ENCODE results near the gene RUBCNL.
"Not testable (repeated sequence)": the region's sequence is repeated elsewhere in the genome, so short reads cannot be mapped to it uniquely, and the experiment has no call there.

Gene RUBCNL, protein sequence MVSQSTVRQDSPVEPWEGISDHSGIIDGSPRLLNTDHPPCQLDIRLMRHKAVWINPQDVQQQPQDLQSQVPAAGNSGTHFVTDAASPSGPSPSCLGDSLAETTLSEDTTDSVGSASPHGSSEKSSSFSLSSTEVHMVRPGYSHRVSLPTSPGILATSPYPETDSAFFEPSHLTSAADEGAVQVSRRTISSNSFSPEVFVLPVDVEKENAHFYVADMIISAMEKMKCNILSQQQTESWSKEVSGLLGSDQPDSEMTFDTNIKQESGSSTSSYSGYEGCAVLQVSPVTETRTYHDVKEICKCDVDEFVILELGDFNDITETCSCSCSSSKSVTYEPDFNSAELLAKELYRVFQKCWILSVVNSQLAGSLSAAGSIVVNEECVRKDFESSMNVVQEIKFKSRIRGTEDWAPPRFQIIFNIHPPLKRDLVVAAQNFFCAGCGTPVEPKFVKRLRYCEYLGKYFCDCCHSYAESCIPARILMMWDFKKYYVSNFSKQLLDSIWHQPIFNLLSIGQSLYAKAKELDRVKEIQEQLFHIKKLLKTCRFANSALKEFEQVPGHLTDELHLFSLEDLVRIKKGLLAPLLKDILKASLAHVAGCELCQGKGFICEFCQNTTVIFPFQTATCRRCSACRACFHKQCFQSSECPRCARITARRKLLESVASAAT

DNA sequence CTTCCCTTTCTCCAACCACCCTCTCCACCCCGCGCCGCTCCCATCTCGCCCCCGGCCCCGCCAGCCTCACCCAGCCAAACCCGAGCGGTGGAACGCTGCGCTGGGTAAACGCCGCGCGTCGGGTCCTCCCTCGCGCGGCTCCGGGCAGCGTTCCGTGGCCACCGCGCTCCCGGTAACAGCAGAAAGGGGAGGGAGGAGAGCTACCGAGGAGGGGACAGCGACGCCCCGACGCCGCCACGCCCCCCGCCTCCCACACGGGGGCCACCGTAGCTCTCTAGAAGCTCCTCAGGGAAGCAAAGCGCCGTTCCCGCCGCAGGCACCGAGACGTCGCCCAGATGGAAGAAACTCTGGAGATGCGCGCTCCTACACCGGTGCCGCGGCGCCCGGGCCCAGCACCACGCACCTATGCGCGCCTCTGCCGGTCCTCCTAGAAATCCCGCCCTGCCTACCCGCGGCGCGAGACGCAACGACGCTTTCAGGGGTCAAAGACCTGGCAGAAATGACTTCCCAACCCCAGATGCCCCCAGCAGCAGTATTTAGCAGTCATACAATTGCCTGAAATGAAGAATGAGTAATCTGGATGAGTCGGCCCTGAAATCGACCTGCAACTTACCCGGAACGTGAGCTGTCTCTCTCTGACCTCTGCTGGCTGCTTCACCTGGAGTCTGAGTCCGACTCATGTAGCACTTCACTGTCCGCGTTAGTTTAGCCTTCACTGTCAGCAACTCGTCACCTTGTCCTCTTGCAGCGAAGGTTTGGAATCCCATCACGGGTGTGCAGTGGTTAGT is at the start of gene RUBCNL:
Gene RUBCNL (minus strand): TSS at position 189 of the 788 bp plus-strand sequence. CDS start 14,777 bp downstream, outside the sequence.
- DNase-seq = peak in 1 of 2 experiments; percentile 74

DNA sequence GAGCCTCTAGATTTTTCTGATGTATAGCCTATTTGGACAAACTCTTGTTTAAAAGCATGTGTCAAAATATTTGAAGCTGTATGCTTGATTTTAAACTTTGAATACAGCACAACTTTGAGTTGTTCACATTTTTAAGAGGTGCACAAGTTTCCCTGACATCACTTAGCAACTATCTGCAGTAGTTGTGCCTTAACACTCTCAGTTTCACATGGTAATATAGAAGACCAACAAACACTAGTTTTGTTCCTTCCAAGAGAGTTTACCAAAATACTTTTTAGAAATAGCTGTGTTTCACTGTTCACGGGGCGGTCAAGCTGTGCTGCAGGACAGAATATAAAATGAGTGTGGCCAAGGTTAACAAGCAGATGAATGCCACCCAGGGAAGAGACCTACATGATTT is 42.5 kb upstream of the RUBCNL start:
- not testable (repeated sequence) for DNase-seq

DNA sequence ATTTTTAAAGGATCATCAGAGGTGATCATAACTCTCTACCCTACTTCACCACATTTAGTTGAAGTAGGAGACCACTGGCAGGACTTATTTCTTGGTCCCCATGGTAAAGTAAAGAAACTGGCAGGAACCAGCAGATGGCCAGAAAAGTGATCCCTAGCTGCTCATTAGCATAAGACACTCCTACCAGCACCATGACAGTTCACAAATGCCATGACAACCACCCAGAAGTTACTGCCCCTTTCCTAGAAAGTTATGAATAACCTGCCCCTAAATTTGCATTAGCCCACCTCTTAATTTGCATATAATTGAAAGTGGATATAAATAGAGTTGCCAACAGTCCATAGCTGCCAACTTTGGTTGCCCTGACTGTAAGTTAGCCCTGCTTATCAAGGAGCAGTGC is 18.4 kb upstream of the RUBCNL start:
- DNase-seq = peak; percentile 65 to 71

DNA sequence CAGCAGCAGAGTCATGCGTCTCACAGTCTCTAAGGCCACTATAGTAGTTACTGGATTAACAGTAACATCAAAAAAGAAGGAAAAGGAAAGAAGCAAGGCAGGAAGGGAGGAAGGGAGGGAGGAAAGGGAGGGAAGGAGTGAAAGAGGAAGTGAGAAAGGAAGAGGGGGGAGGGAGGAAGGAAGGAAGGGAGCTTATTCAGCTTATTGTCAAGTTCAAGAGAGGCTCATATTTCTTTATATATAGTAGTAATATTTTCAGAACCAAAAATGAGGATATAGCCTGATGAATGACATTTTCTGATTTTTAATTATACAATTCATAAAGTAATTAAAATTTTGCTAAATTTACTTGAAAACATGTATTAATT is 17.7 kb upstream of the RUBCNL start:
- no peak for DNase-seq

DNA sequence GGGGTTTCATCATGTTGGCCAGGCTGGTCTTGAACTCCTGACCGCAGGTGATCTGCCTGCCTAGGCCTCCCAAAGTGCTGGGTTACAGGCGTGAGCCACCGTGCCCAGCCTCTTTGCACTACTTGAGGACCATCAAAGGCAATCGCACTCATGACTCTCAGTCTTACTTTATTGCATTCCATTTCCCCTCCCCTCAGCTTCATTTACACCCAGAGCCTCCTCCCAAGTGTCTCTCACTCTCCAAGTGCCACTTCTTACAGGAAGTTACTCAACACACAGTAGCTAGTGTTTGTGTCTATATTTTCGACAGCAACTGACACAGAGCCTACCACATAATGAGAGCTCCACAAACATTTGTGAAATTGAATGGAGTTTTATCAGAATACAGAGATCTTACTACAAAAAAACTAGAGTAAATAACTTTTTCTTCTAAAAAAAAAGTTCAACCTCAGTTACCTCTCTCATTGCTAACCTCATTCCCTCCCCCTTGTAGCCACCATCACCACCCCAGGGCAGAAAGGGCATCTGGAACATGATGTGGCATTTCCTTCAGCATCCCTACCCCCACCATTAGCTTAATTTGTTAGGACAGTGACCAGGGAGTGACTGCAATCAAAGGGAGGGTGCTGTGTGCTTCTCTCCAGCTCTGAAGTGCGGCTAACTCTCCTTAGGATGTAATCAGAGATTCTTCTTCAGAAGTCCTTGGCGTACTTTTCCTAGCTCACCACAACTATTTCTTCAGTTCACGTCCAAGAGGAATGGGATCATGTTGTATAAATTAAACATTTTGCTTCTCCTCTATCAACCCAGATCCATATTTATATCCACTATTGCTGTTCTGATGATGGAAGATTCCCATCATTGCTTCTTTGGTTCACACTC is 17.0 kb upstream of the RUBCNL start:
- no peak for DNase-seq

DNA sequence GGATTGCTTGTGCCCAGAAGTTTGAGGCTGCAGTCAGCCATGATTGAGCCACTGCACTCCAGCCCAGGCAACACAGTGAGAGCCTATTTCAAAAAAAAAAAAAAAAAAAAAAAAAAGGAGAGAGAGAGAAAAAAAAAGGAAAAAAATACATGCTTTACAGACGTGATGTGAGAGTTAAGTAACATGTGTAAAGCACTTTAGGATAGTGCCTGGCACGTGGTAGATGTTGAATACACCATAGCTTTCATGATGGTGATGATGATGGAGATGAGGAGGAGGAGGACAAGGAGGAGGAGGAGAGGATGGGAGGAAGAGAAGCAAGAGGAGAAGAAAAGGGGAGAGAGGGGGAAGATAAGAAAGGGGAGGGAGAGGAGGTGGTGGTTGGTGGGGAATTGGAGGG is 15.1 kb upstream of the RUBCNL start:
- no peak for DNase-seq

DNA sequence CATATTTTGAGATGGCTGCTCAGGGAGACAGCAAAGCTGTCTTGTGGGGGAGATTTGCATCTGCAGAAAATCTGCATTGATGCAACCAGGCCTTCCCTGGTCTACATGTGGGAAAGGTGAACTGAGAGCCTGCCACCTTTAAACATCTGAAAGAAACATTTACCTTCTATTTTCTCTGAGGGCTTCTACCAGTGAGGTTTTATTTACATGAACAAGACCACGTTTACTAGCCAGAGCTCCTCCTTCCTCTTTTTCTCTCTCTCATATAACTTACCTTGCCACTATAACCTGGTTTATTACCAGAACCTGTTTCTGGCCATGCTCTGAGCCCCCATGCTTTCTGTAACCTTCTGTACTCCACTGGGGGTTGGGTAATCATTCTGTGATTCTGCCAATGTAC is 14.4 kb upstream of the RUBCNL start:
- DNase-seq = peak in 1 of 2 experiments; percentile 14

DNA sequence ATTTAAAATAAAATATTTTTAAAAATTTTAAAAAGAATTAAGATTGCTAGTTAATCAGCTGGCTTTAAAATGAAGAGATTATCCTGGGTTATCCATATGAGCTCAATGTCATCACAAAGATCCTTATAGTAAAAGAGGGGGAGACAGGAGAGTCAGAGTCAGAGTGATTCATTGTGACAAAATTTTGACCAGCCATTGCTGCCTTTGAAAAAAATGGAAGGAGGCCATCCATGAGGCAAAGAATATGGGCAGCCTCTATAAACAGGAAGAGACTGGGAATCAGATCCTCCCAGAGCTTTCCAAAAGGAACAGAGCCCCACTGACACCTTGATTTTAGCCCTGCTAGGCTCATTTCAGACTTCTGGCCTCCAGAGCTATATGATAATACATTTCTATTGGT is 9.3 kb upstream of the RUBCNL start:
- DNase-seq = no peak

DNA sequence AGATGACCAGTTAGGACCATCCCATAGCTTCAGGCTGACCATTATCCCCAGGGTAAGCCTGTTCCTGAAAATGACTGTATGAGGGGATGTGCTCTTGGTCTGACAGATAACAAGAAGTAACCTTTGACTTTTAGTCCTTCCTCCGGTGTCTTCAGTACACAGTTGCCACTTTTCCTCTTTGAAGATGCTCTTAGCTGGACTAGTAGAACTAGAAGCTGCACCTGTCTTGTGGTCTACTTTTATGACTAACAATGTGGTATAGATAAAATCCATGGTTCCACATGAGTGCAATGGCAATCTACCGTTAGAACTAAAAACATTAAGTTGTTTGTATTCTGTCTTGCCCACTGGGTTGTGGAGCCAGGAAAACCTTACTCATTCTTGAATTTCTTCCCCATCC is 5.9 kb upstream of the RUBCNL start:
- peak; percentile 41 to 42 for DNase-seq

DNA sequence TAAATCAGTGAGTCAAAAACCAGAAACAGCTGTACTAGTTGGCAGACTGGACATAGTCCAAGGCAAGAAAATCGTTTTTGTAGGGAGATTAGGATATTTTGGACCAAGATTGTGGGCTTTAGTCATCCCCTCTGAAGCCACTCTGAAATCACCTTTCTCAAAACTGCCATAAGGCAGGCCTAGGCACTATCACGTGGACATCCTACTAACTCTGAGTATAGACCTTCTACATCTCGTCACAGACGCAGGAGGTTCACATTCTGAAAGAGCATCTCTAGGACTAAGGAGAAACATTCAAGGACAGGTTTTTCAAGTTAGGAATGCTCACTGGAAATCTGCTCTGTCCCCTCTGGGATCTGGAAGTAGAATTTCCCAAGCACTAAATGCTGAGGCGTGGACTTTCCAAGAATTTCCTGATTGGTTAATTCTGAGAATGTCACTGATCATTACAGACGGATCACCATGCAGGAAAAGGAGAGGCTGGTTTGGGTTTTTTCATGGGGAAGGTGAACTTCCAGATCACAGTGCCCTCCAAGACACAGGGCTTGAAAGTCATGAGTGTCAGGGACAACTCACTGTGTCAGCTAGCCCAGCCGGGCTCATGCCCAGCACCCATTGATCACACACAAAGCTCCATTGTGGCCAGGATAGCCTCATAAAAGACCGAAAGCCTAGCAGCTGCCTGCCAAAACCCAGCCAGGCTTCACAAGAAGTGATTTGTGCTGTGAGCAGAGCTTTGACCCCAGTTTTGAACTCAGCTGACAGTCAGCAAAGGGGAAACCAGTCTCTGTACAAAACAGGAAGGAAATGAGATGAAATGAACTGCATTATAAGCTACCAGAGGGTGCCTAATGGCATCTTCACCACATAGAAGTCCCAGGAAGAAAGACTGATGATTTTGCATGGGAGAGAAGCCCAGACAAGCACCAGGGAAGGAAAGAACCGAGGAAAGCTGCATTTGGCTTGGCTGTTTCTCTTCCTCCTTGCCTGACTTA is 2.7 kb upstream of the RUBCNL start:
- DNase-seq = peak; percentile 71 to 83

DNA sequence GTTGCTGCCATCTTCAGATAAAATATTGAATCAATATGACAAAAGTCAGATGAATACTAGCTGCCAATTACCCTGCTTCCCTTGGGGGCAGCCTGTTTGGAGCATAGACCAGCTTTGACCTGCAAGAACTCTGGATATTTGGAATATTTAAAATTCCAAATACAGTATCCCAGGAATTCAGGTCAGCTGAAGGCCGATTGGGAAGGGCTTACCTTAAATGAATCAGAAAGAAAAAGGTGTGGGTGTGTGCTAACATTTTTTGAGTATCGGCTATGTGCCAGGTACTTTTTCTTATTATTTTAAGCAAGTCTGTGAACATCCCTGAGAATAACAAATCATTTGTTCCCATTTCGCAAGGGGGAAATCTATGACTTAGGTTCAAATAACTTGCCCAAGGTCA is 1.8 kb upstream of the RUBCNL start:
- no peak for DNase-seq

DNA sequence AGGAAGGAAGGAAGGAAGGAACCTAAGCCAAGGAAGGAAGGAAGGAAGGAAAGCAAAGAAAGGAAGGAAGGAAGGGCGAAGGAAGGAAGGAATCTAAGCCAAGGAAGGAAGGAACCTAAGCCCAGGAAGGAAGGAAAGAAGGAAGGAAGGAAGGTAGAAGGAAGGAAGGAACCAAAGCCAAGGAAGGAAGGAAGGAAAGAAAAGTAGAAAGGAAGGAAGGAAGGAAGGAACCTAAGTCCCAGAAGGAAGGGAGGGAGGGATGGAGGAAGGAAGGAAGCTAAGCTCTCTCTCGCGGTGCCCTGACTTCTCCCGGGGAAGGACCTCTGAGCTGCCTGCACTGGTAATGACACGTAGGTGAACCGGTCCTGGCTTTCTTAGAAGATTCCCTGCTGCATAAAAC is 1.3 kb upstream of the RUBCNL start:
- DNase-seq = no peak

DNA sequence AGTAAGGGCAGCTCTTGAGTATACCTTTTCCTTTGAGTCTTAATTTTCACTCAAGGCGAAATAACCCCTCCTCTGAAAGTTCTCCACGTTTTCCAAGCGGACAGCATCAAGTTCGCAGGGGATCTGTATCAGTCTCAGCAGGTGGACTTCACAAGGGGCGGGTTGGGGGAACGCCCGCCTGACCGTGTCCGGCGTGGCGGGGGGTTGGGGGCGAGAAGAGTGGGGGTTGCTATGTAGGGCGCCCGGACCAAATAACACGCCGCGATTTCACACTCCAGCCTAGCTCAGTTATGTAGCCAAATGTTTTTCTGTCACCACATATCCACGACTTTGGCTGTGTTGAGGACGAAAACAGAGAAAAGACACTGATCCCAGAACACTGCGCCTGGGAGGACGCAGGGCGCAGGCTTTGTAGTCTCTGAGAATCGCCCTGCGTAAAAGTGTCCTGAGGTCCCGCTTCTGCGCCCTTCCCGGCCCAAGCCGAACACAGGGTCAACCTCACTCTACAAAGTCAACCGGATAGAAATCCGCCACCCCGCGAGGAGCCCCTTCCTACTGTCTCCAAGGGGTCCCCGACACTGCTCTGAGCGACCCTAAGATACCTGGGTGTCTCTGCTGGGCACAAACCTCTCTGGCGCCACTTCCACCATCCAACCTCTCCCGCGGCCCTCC is 524 bp downstream of the RUBCNL start:
- peak in 1 of 2 experiments; percentile 54 for DNase-seq

DNA sequence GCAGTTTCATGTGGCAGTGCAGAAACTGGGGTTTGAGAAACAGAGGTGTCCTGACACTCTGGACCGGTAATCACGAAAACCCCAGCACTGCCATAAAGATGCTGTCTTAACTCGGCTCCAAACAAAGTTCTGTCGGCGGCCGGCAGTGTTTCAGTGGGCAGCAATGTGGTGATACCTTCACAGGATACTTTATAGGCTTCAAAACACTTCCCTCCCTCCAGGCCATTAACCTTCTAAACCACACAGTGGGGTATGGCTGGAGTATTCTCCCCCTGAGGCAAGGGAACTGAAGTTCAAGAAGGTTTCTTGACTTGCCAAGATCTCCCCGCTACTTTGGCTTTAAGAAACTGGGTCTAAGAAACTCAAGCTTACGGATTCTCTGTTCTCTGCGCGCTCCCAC is 1.1 kb downstream of the RUBCNL start:
- no peak for DNase-seq

DNA sequence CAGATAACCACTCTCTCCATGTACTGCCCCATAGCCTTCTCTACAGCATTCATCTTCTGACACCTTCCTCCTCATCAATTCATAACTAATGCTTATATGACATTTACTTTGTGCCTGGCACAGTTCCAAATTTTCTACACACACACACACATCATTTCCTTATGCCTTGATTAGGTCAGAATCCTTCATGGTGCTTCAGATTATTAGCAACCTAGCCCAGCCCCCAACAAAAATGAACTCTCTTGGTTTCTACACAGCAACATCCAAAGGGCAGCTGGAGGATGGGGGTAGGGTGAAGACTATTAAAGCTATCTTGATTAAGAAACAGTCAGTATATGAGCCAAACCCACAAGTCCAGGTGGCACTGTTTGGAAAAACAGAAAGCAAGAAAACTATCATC is 3.7 kb downstream of the RUBCNL start:
- DNase-seq = no peak

DNA sequence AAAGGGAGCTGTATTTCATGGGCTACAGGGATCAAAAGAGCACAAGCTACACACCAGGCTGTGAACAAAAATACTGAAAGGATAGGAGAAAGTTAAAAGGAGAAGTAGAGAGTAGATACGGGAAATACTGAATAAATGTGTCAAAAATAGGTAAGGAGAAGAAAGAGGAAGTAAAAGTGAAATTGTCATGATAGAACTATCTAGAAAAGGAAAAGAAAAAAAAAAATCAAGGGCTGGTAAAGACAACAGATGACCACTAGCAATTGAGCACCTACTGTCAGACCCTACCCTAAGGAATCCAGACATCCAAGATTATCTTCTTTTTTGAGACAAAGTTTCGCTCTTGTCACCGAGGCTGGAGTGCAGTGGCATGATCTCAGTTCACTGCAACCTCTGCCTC is 4.8 kb downstream of the RUBCNL start:
- DNase-seq = no peak

DNA sequence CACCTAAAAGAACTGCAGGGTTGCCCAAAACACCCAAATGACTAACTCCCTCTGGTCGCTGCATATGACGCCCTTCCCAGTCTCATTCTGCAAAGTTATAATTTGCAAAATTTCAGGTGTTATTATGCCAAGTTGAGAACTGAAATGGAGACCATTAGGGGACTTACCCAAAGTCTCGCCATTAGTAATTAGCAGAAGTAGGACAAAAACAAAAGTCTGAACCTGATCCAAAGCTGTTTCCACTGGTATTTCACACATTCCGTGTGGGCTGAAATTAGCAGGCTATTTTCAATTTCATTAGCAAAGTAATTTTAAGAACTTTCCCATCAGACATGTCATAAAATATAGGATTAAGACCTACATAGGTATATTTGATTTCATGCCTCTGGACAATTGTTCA is 6.8 kb downstream of the RUBCNL start:
- no peak for DNase-seq

DNA sequence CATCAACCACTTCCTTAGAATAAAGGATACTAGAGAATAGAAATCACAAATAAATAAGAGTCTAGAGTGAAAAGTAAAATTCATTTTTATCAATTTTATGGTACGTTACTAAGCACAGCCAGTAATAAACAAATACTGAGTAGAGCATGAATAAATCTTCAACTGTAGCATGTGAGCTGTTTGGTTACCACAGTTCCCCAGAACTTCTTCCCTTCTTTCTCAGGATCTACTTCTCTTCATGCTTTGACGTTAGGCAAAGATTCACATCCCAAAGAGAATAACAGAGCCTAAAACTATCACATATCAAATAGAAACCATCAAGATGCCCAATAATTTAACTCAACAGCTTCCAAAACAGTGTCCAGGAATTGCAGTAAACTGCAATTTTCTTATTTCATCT is 7.4 kb downstream of the RUBCNL start:
- DNase-seq = no peak

DNA sequence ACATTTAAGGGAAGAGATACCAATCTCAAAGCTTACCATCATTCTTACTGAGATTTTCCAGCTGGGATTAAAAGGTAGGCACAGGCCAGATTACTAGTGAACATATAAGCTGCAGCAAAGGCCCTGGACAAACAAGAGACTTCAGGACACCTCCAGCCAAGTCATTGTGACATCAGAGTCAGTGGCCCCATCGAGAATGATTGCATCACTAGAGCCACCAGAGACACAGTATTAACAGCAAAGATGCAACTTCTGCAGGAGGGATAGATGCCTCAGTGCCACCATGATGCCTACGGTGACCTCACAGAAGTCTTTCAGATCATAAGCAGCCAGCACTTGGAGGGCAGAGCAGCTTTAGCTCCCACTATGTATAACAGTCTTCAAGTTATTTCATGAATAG is 8.6 kb downstream of the RUBCNL start:
- DNase-seq = no peak

DNA sequence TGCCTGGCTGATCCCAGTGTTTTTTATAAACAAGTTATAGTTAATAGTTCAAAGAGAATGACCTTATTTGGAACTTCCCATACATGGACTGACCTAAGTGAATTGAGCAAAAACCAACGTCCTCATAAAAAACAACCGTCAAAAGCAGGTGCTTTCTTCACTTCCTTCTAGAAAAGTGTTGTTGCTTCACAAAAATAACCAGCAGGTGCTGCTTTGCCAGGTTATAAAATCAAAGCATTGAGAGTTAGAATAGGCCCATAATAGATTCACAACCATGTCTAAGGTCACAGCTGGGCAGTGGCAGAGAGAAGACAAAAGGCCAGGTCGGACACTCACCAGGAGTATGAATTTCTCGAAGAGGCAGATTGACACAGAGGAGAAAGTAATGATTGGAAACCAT is 9.5 kb downstream of the RUBCNL start:
- no peak for DNase-seq

DNA sequence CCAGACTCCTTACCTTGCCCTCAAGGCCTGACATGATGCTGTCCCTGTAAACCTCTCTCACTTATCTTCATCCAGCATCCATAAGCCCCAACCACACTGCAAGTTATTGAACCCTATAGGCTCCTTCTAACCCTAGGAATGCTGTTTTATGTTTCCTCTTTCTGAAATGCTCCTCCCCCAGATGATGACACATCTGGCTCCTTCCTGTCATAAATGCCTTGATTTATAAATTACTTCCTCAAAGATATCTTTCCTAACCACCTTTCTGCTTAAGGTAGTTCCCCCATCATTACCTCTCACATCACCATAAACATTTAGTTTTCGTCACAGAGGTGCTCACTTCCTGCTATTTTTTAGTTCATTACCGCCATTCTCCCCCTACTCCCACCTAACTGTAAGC is 12.3 kb downstream of the RUBCNL start:
- DNase-seq = no peak

Data from NCI-H526 (cell line).